A549 treated with CpdA at 1 μM for 4 hours (cell line): ENCODE results near the gene RHOF. TPM values are rescaled to one million over a fixed set of nuclear protein-coding genes. Genes with fewer than 3 reads are reported as not detected.

Experiments used
- total RNA-seq: library from RNA; stranded (reverse); fragments of 200-300 nt; extraction: Qiagen RNA extraction; gene quantifications from 5 replicates; pipeline ENCODE4 v1.2.3, GENCODE V29; 2022; ENCODE audit warnings: low read depth

Gene RHOF, protein sequence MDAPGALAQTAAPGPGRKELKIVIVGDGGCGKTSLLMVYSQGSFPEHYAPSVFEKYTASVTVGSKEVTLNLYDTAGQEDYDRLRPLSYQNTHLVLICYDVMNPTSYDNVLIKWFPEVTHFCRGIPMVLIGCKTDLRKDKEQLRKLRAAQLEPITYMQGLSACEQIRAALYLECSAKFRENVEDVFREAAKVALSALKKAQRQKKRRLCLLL
- total RNA-seq: 150 to 205 TPM (median 184 TPM) in 5 replicates

DNA sequence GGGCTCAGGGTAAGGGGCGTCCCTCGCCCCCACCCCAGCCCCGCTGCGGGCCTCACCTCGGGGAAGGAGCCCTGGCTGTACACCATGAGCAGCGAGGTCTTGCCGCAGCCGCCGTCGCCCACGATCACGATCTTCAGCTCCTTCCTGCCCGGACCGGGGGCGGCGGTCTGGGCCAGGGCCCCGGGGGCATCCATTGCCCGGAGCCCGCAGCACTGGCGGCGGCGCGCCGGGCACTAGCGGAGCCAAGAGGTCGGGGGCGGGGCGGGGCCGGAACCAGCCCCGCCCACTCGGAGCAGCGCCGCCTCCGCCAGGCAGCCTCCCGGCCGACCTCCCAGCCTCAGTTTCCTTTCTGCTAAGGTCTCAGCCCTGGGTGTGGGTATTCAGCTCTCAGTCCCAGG is at the start of gene RHOF:
RHOF (minus strand) TSS at position 249 of the 398 bp plus-strand sequence; CDS start at position 194, 55 bp downstream.

DNA sequence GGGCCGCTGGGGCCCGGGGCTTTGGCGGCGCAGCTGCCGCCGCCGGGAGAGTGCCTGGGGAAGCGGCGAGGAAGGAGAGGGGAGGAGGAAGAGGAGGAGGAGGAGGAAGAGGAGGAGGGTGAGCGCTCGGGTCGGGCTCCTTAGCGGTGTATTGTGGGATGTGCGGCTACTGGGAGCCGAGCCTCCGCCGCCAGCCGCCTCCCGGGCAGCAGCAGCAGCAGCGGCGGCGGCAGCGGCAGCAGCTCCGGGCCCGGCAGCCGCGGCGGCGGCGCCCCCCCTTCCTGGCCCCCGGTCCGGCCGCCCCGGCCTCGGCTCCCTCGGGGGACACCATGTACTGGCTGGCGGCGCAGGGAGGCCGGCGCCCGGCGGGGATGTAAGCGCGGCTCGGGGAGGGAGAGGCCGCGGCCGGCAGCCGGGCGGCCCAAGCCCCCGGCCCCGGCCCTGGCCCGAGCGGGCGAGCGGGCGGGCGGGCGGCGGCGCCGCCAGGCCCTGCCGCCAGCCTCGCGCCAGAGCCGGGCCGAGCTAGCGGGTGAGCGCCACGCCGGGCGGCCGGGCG is 10.5 kb upstream of the RHOF start, which contains the start of gene SETD1B:
SETD1B (plus strand) TSS at position 149 of the 556 bp plus-strand sequence. CDS start 729 bp downstream, outside the sequence.

Other genes starting within 250 kb of the RHOF start
- gene KDM2B, start 212.7 kb downstream of the RHOF start, total RNA-seq: 19.2 to 23.5 TPM (median 22.8 TPM) in 5 replicates
- 23.7 to 46.6 TPM (median 44.9 TPM) in 5 replicates for gene ORAI1, start 167.2 kb downstream of the RHOF start, total RNA-seq
- gene MORN3, start 124.0 kb downstream of the RHOF start, total RNA-seq: 0.07 to 0.39 TPM (median 0.17 TPM) in 4 of 5 replicates, not detected in the other
- gene TMEM120B, start 80.9 kb downstream of the RHOF start, total RNA-seq: 9.5 to 11.9 TPM (median 11.3 TPM) in 5 replicates
- 12.2 to 16.7 TPM (median 14.5 TPM) in 5 replicates for gene SETD1B, start 10.3 kb upstream of the RHOF start, total RNA-seq
- 1.3 to 1.6 TPM (median 1.5 TPM) in 5 replicates for gene HPD, start 65.2 kb upstream of the RHOF start, total RNA-seq
- 111 to 172 TPM (median 127 TPM) in 5 replicates for gene PSMD9, start 95.1 kb upstream of the RHOF start, total RNA-seq
- 0.86 to 1.7 TPM (median 1.4 TPM) in 5 replicates for gene CFAP251, start 124.9 kb upstream of the RHOF start, total RNA-seq
- gene BCL7A, start 228.2 kb upstream of the RHOF start, total RNA-seq: 9.9 to 13.0 TPM (median 11.4 TPM) in 5 replicates